ENCODE results near the gene ACTR2. TPM values are rescaled to one million over a fixed set of nuclear protein-coding genes. Genes with fewer than 3 reads are reported as not detected.

The ACTR2 gene
- total RNA-seq, 1 experiment from 2014 or later: 199 TPM

DNA sequence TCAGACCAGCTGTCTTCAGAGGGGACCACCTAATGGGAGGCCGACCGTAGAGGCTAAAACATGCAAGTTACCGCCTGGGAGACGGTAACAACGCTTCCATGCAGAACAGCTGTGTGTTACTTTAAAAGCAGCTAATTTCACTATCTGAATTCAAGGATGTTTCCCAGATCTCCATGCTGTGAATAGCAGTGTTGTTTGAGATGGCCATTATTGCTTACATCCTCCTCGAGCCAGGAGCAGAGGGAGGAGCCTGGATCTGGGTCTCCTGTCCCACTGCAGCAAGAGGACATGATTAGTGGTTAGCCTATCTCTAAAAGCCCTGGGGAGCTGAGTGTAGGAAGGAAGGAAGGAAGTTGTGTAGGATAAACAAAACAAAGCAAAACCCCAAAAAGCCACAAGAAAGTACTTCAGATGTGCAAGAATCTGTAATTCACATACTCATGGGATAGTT is 50.9 kb downstream of the ACTR2 start:
- intact Hi-C loops (cut with micrococcal nuclease): no loop called here

More for the DNA sequence above, 50.9 kb downstream of the ACTR2 start:
- H3K4me1 ChIP-seq (ENCODE audit: control insufficient read depth in 1 of 2, insufficient read depth in 2 of 2, low read length in 2 of 2): no peaks in the 10 kb centered on the region
- H3K27ac ChIP-seq (ENCODE audit: low read depth, low read length): no peak overlapping the region
- H3K36me3 ChIP-seq (ENCODE audit: control insufficient read depth in 1 of 2, insufficient read depth in 2 of 2, low read length in 2 of 2): no peaks in the 10 kb centered on the region
- H3K9ac ChIP-seq (ENCODE audit: low read length): no peak overlapping the region
- H3K9me2 ChIP-seq (ENCODE audit: insufficient read depth): no peaks in the 10 kb centered on the region
- no peaks in the 10 kb centered on the region for H3K9me3 ChIP-seq (ENCODE audit: control insufficient read depth in 1 of 2, insufficient read depth in 1 of 2, low read depth in 1 of 2, low read length in 2 of 2)
- H3K4me3 ChIP-seq (replicated peaks in 1 of 2; ENCODE audit: low read depth in 1 of 2, low read length in 2 of 2): no peak overlapping the region
- ChIA-PET POLR2A (interaction anchor here (0.6 kb wide), 1 partner anchor 18 kb away, joined by 3 read pairs; no protein-coding TSS in a partner anchor), CTCF (interaction anchor here (0.6 to 1.3 kb wide), 2 partner anchors 13 to 297 kb away, joined by 3 to 7 read pairs; no protein-coding TSS in a partner anchor), RAD21 (ENCODE audit: low non-redundant PET in 1 of 2, low total read pairs in 2 of 2, uncharacterized antibody in 2 of 2, unreplicated experiment in 2 of 2) (no interaction called here)
- H3K4me2 ChIP-seq (ENCODE audit: low read length): no peak overlapping the region
- DNase-seq (ENCODE audit: low read depth, low spot score) (no peak), ATAC-seq (no peak; the same call in 1 of the 2 replicates)
- no TSS peak for BruUV-seq (replicated peaks)
- H4K20me1 ChIP-seq (ENCODE audit: insufficient read depth): no peaks in the 10 kb centered on the region
- no peaks in the 10 kb centered on the region for H3K27me3 ChIP-seq (ENCODE audit: insufficient read depth, low read length)
- TF ChIP-seq SRF (IDR thresholded peaks at IDR 0.05; ENCODE audit: low read depth) (no peak), SP1 (IDR thresholded peaks at IDR 0.05; ENCODE audit: low read depth) (no peak), POLR2AphosphoS5 (IDR thresholded peaks at IDR 0.05; ENCODE audit: low read depth, low read length) (no peak), ZNF274 (IDR thresholded peaks at IDR 0.05; ENCODE audit: low read depth, low read length) (no peak), ELF1 (IDR thresholded peaks at IDR 0.05; ENCODE audit: borderline replicate concordance, low read depth) (no peak), CBX3 (IDR thresholded peaks at IDR 0.05; ENCODE audit: low read depth) (no peak), FOSL1 (IDR thresholded peaks at IDR 0.05; ENCODE audit: low read depth) (no peak), EGR1 (IDR thresholded peaks at IDR 0.05; ENCODE audit: low read depth) (no peak), ZBTB33 (IDR thresholded peaks at IDR 0.05; ENCODE audit: extremely low read depth, insufficient replicate concordance, low read length) (no peak), POLR2A (IDR thresholded peaks at IDR 0.05; ENCODE audit: borderline replicate concordance, extremely low read depth, insufficient read depth, insufficient read length) (no peak), CEBPB (IDR thresholded peaks at IDR 0.05; ENCODE audit: low read depth) (no peak), ZFX (IDR thresholded peaks at IDR 0.05) (no peak)
- TF ChIP-seq, protein P1, sequence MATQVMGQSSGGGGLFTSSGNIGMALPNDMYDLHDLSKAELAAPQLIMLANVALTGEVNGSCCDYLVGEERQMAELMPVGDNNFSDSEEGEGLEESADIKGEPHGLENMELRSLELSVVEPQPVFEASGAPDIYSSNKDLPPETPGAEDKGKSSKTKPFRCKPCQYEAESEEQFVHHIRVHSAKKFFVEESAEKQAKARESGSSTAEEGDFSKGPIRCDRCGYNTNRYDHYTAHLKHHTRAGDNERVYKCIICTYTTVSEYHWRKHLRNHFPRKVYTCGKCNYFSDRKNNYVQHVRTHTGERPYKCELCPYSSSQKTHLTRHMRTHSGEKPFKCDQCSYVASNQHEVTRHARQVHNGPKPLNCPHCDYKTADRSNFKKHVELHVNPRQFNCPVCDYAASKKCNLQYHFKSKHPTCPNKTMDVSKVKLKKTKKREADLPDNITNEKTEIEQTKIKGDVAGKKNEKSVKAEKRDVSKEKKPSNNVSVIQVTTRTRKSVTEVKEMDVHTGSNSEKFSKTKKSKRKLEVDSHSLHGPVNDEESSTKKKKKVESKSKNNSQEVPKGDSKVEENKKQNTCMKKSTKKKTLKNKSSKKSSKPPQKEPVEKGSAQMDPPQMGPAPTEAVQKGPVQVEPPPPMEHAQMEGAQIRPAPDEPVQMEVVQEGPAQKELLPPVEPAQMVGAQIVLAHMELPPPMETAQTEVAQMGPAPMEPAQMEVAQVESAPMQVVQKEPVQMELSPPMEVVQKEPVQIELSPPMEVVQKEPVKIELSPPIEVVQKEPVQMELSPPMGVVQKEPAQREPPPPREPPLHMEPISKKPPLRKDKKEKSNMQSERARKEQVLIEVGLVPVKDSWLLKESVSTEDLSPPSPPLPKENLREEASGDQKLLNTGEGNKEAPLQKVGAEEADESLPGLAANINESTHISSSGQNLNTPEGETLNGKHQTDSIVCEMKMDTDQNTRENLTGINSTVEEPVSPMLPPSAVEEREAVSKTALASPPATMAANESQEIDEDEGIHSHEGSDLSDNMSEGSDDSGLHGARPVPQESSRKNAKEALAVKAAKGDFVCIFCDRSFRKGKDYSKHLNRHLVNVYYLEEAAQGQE (IDR thresholded peaks at IDR 0.05; ENCODE audit: low read depth): no peak
- TF ChIP-seq, protein P2, sequence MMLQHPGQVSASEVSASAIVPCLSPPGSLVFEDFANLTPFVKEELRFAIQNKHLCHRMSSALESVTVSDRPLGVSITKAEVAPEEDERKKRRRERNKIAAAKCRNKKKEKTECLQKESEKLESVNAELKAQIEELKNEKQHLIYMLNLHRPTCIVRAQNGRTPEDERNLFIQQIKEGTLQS (IDR thresholded peaks at IDR 0.05): no peak
- H2AFZ ChIP-seq (ENCODE audit: low read depth, low read length, poor library complexity, severe bottlenecking): no peak overlapping the region
- H3K79me2 ChIP-seq (ENCODE audit: insufficient read depth, low read length): no peaks in the 10 kb centered on the region
